Suprapubic skin (tissue), 4 donors: ENCODE measurements around the gene IQCM. TPM values are rescaled to one million over a fixed set of nuclear protein-coding genes. Genes with fewer than 3 reads are reported as not detected.

Experiments
- DNase-seq, 2 donors: peaks; one replicate each; pipeline ENCODE4 v3.0.0-alpha.2; 2019; ENCODE audit warnings: low spot score in 2 of 2
- H3K27ac ChIP-seq: fragments of 200-600 bp; sonication (generic); one replicate; pipeline ENCODE4 v1.5.1; 2019
- H3K27me3 ChIP-seq: fragments of 200-600 bp; sonication (generic); one replicate; pipeline ENCODE4 v1.5.1; 2019
- H3K36me3 ChIP-seq: fragments of 200-600 bp; sonication (generic); one replicate; pipeline ENCODE4 v1.5.1; 2019
- H3K4me1 ChIP-seq: fragments of 200-600 bp; sonication (generic); one replicate; pipeline ENCODE4 v1.5.1; 2019
- H3K4me3 ChIP-seq: fragments of 200-600 bp; sonication (generic); one replicate; pipeline ENCODE4 v1.5.1; 2019; ENCODE audit warnings: mild to moderate bottlenecking
- H3K9me3 ChIP-seq: fragments of 200-600 bp; sonication (generic); one replicate; pipeline ENCODE4 v1.5.1; 2019
- EP300 ChIP-seq: sonication (generic); formaldehyde crosslinking; IDR thresholded peaks from one replicate; pipeline ENCODE4 v1.6.1; 2017; ENCODE audit warnings: antibody characterized with exemption
- POLR2A ChIP-seq, 2 donors: fragments of 450-650 bp; IDR thresholded peaks; one replicate each; pipeline ENCODE4 v1.6.1; 2017; ENCODE audit warnings: antibody characterized with exemption in 2 of 2, mild to moderate bottlenecking in 2 of 2, moderate library complexity in 2 of 2
- POLR2AphosphoS5 ChIP-seq, 3 donors: sonication (generic); formaldehyde crosslinking; IDR thresholded peaks; one replicate each; pipeline ENCODE4 v1.6.1; 2017; ENCODE audit warnings: antibody characterized with exemption in 3 of 3
- WGBS: methylation state at CpG from one replicate; pipeline ENCODE4 v1.1.5; 2018; 5-methylcytosine and 5-hydroxymethylcytosine counted together
- total RNA-seq, 4 donors: library from RNA; depleted of rRNA; stranded (reverse); fragments of >200 nt; gene quantifications; one replicate each; pipeline ENCODE4 v1.1.0, GENCODE V29; 2016
- TF ChIP-seq, protein P1 (sequence below), 2 donors: fragments of 200-600 bp in 1 of 2; fragments of 450-650 bp in 1 of 2; sonication (generic) in 1 of 2; IDR thresholded peaks; one replicate each; pipeline ENCODE4 v1.5.1; 2016 to 2019; ENCODE audit warnings: antibody characterized with exemption in 2 of 2, mild to moderate bottlenecking in 1 of 2, moderate library complexity in 1 of 2

The IQCM gene
- total RNA-seq, 4 donors from 2014 or later: not detected

DNA sequence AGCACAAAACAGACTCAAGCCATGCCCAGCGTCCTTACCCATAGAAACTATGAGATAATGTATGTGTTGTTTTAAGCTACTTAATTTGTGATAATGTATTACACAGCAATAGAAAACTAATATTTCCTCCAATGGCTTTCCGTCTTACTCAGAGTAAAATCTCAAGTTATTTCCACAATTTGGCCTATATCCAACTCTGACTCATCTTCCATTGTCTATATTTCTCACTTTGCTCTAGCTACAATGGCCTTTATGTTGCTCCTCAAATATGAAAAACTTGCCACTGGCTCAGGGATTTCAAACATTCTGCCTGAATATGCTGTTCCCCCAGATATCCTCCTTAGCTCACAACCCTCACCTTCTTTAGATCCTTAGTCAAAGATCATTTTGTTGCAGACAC lies 31.6 kb downstream of the IQCM start:
- Histone ChIP-seq H3K36me3 (no peaks in the 10 kb centered on the region), H3K4me3 (no peak overlapping the region), H3K4me1 (no peaks in the 10 kb centered on the region), H3K9me3 (no peaks in the 10 kb centered on the region), H3K27ac (no peak overlapping the region), H3K27me3 (no peaks in the 10 kb centered on the region)
- WGBS: 84% methylated on average over 2 of the region's 2 CpGs
- TF ChIP-seq POLR2A (IDR thresholded peaks at IDR 0.05) (no peak), EP300 (no peak), POLR2AphosphoS5 (IDR thresholded peaks at IDR 0.05) (no peak)
- TF ChIP-seq, protein P1, sequence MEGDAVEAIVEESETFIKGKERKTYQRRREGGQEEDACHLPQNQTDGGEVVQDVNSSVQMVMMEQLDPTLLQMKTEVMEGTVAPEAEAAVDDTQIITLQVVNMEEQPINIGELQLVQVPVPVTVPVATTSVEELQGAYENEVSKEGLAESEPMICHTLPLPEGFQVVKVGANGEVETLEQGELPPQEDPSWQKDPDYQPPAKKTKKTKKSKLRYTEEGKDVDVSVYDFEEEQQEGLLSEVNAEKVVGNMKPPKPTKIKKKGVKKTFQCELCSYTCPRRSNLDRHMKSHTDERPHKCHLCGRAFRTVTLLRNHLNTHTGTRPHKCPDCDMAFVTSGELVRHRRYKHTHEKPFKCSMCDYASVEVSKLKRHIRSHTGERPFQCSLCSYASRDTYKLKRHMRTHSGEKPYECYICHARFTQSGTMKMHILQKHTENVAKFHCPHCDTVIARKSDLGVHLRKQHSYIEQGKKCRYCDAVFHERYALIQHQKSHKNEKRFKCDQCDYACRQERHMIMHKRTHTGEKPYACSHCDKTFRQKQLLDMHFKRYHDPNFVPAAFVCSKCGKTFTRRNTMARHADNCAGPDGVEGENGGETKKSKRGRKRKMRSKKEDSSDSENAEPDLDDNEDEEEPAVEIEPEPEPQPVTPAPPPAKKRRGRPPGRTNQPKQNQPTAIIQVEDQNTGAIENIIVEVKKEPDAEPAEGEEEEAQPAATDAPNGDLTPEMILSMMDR (IDR thresholded peaks at IDR 0.05): no peak
- no peak for DNase-seq

DNA sequence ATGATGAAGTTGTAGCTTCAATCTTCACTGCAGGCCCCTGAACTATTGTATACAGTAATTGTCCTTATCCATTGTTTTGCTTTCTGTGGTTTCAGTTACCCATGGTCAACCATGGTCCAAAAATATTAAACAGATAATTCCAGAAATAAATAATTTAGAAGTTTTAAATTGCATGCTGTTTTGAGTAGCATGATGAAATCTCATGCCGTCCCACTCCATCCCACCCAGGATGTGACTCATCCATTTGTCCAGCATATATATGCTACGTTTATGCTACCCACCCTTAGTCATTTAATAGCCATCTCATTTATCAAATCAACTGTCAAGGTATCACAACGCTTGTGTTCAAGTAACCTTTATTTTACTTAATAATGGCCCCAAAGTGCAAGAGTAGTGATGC lies 34.5 kb downstream of the IQCM start:
- WGBS: 78% methylated on average over 3 of the region's 3 CpGs
- Histone ChIP-seq H3K36me3 (no peaks in the 10 kb centered on the region), H3K27ac (no peak overlapping the region), H3K9me3 (no peaks in the 10 kb centered on the region), H3K4me1 (no peaks in the 10 kb centered on the region), H3K27me3 (no peaks in the 10 kb centered on the region), H3K4me3 (no peak overlapping the region)
- no peak for DNase-seq
- TF ChIP-seq POLR2A (IDR thresholded peaks at IDR 0.05): no peak
- TF ChIP-seq, protein P1 (IDR thresholded peaks at IDR 0.05): no peak
- TF ChIP-seq EP300: no peak
- TF ChIP-seq POLR2AphosphoS5 (IDR thresholded peaks at IDR 0.05): no peak

DNA sequence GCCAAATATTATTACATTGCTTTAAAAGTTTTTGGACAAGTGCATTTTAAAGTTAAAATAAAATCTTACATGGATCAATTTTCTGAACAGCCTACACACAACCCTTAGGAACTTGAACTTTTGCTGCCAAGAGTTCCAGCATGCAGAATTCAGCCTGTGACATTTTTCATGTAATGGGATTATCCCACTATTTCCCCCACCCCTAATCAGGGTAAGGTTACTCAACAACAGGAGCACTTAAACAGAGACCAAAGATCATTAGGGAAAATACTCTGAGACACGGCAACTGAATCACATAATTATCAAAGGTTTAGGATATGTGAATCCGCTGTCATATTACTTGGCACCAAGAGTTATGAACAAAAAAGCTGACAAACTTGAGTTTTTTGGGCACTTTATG lies 47.2 kb downstream of the IQCM start:
- Histone ChIP-seq H3K4me3 (no peak overlapping the region), H3K4me1 (no peaks in the 10 kb centered on the region), H3K27me3 (no peaks in the 10 kb centered on the region), H3K27ac (no peak overlapping the region), H3K9me3 (no peaks in the 10 kb centered on the region), H3K36me3 (no peaks in the 10 kb centered on the region)
- 83% methylated on average over 2 of the region's 2 CpGs for WGBS
- DNase-seq: no peak
- TF ChIP-seq POLR2A (IDR thresholded peaks at IDR 0.05) (no peak), POLR2AphosphoS5 (IDR thresholded peaks at IDR 0.05) (no peak), EP300 (no peak)
- TF ChIP-seq, protein P1 (IDR thresholded peaks at IDR 0.05): no peak

DNA sequence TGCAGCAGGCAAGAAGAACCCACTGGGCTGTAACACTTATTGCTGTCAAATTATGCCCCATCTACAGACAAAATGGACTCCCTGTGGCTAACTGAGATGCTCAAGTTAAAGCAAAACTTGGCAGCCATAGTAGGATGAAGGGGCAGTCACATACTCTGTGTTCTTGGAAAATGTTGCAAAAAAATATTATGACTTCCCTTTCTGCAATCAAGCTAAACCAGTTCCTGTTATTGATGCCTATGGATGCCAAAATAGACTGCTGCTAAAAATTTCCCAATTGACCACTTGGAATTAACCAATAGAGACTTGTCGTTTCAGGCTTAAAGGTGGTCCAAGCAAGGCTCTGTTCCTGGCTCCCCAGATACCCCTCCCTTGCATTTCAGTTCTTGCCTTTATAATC lies 49.5 kb downstream of the IQCM start:
- Histone ChIP-seq H3K36me3 (no peaks in the 10 kb centered on the region), H3K27me3 (no peaks in the 10 kb centered on the region), H3K4me1 (no peaks in the 10 kb centered on the region), H3K27ac (no peak overlapping the region), H3K4me3 (no peak overlapping the region), H3K9me3 (no peaks in the 10 kb centered on the region)
- 89% methylated on average over 1 of the region's 1 CpG for WGBS
- TF ChIP-seq POLR2A (IDR thresholded peaks at IDR 0.05) (no peak), EP300 (no peak)
- TF ChIP-seq, protein P1 (IDR thresholded peaks at IDR 0.05): no peak
- no peak for DNase-seq

DNA sequence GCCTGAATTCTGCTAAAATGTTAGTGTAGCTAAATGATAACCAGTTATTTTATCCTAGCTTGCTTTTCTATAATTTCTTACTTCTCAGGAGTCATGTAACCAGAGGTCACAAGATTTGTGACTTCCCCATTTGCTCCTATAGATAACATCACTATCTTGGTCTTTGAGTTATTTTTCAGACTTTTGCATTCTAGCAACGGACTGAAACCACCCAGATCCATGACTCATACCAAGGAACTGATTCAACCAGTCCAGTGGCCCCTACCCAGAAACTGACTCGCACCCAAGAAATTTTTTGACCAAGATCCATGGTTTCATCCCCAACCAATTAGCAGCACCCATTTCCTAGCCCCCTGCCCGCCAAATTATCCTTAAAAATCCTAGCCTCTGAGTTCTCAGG lies 50.0 kb downstream of the IQCM start:
- no peaks in the 10 kb centered on the region for H3K9me3 ChIP-seq

DNA sequence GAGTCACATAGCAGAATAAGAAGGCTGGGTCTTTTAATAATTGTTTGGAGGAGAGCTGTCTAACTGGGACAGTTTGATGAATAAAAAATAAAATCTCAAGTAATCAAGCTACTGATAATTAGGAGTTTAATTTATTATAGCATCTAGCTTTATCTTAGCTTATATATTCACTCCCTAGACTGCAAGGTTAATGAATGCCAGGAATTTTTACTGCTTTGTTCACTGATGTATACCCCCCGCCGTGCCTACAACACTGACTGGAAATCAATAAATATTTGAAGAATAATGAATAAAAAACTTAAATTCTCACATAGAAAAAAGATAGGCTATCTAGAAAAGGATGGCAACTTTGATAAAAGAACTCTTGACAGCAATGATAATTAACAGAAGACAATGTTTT lies 59.7 kb downstream of the IQCM start:
- TF ChIP-seq POLR2A (IDR thresholded peaks at IDR 0.05): no peak
- TF ChIP-seq, protein P1 (IDR thresholded peaks at IDR 0.05): no peak
- TF ChIP-seq POLR2AphosphoS5 (IDR thresholded peaks at IDR 0.05): no peak
- TF ChIP-seq EP300: no peak
- no peak for DNase-seq
- Histone ChIP-seq H3K36me3 (no peaks in the 10 kb centered on the region), H3K9me3 (no peaks in the 10 kb centered on the region), H3K4me3 (no peak overlapping the region), H3K4me1 (no peaks in the 10 kb centered on the region), H3K27ac (no peak overlapping the region), H3K27me3 (no peaks in the 10 kb centered on the region)
- whole genome bisulfite sequencing: 95% methylated on average over 2 of the region's 2 CpGs

More for the DNA sequence above, 50.0 kb downstream of the IQCM start:
- Histone ChIP-seq H3K36me3 (no peaks in the 10 kb centered on the region), H3K4me1 (no peaks in the 10 kb centered on the region), H3K27ac (no peak overlapping the region), H3K27me3 (no peaks in the 10 kb centered on the region), H3K4me3 (no peak overlapping the region)
- no peak for DNase-seq
- whole genome bisulfite sequencing: 71% methylated on average over 3 of the region's 3 CpGs
- TF ChIP-seq POLR2AphosphoS5 (IDR thresholded peaks at IDR 0.05): no peak
